Measurements from ENCODE around the gene SBF2. TPM values are rescaled to one million over a fixed set of nuclear protein-coding genes. Genes with fewer than 3 reads are reported as not detected.

The SBF2 gene
- total and polyA plus RNA-seq, 2 of the 13 experiments (the other 11 are each of a cell fraction or from before 2014, with no cell fraction given) = 24.0 to 45.8 TPM

DNA sequence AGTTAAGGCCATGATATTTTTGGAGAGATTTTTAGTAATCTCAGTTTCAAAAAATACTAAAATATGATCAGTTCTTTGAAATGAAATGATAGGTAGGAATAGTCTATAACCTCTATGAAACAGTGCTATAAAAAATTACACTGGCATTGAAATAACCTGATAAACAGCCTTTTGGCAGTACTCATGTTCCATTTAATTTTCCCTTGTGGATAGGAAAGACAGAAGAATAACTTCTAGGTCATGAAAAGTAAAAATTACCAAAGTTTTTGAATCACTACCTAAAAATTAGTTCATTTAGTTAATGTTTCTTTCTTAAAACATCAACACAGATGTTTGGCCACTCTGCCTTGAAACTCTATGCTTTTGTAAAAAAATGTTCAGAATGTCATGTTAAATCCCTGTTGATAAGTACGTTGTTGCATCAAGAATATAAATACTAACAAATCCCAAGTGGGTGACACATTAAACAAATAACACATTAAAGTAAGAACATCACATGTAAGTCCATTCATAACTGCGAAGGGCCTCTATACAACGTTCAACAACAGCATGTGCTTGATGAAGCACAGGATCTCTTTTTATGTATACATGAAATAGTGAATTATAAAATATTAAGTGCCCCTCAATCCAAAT, 339.9 kb downstream of the SBF2 start (continued):
- TF ChIP-seq, protein P1, sequence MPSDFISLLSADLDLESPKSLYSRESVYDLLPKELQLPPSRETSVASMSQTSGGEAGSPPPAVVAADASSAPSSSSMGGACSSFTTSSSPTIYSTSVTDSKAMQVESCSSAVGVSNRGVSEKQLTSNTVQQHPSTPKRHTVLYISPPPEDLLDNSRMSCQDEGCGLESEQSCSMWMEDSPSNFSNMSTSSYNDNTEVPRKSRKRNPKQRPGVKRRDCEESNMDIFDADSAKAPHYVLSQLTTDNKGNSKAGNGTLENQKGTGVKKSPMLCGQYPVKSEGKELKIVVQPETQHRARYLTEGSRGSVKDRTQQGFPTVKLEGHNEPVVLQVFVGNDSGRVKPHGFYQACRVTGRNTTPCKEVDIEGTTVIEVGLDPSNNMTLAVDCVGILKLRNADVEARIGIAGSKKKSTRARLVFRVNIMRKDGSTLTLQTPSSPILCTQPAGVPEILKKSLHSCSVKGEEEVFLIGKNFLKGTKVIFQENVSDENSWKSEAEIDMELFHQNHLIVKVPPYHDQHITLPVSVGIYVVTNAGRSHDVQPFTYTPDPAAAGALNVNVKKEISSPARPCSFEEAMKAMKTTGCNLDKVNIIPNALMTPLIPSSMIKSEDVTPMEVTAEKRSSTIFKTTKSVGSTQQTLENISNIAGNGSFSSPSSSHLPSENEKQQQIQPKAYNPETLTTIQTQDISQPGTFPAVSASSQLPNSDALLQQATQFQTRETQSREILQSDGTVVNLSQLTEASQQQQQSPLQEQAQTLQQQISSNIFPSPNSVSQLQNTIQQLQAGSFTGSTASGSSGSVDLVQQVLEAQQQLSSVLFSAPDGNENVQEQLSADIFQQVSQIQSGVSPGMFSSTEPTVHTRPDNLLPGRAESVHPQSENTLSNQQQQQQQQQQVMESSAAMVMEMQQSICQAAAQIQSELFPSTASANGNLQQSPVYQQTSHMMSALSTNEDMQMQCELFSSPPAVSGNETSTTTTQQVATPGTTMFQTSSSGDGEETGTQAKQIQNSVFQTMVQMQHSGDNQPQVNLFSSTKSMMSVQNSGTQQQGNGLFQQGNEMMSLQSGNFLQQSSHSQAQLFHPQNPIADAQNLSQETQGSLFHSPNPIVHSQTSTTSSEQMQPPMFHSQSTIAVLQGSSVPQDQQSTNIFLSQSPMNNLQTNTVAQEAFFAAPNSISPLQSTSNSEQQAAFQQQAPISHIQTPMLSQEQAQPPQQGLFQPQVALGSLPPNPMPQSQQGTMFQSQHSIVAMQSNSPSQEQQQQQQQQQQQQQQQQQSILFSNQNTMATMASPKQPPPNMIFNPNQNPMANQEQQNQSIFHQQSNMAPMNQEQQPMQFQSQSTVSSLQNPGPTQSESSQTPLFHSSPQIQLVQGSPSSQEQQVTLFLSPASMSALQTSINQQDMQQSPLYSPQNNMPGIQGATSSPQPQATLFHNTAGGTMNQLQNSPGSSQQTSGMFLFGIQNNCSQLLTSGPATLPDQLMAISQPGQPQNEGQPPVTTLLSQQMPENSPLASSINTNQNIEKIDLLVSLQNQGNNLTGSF (CRISPR knock-in tag; IDR thresholded peaks at IDR 0.05) = no peak
- TF ChIP-seq SIN3B (IDR thresholded peaks at IDR 0.05; ENCODE audit: low read length) (no peak), ZNF777 (CRISPR knock-in tag; IDR thresholded peaks at IDR 0.05) (no peak), SP140L (CRISPR knock-in tag; IDR thresholded peaks at IDR 0.05; ENCODE audit: borderline replicate concordance) (no peak), FOXA3 (CRISPR knock-in tag; IDR thresholded peaks at IDR 0.05) (no peak), CCDC6 (CRISPR knock-in tag; IDR thresholded peaks at IDR 0.05) (no peak), SETDB1 (CRISPR knock-in tag; IDR thresholded peaks at IDR 0.05; ENCODE audit: borderline replicate concordance) (no peak), NR2C2 (CRISPR knock-in tag; IDR thresholded peaks at IDR 0.05; ENCODE audit: borderline replicate concordance) (no peak)
- TF ChIP-seq, protein P2, sequence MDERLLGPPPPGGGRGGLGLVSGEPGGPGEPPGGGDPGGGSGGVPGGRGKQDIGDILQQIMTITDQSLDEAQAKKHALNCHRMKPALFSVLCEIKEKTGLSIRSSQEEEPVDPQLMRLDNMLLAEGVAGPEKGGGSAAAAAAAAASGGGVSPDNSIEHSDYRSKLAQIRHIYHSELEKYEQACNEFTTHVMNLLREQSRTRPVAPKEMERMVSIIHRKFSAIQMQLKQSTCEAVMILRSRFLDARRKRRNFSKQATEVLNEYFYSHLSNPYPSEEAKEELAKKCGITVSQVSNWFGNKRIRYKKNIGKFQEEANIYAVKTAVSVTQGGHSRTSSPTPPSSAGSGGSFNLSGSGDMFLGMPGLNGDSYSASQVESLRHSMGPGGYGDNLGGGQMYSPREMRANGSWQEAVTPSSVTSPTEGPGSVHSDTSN (CRISPR knock-in tag; IDR thresholded peaks at IDR 0.05) = no peak
